Thymus (tissue), 11 donors: Measurements from ENCODE around the gene UNC5A. TPM values are rescaled to one million over a fixed set of nuclear protein-coding genes. Genes with fewer than 3 reads are reported as not detected.

Source experiments
- DNase-seq, 9 donors: peaks; one replicate each; pipeline ENCODE4 v3.0.0-alpha.2; 2013; ENCODE audit warnings: low spot score in 9 of 9, low read depth in 6 of 9, missing footprints in 1 of 9
- H3K27ac ChIP-seq, 2 donors: one replicate each; pipeline ENCODE4 v1.5.1; 2013; ENCODE audit warnings: control low read depth in 1 of 2, low read depth in 1 of 2, low read length in 1 of 2, mild to moderate bottlenecking in 1 of 2, moderate library complexity in 1 of 2
- H3K27me3 ChIP-seq, 2 donors: one replicate each; pipeline ENCODE4 v1.5.1; 2013; ENCODE audit warnings: low read length in 1 of 2; ENCODE audit not compliant: control insufficient read depth in 2 of 2, insufficient read depth in 1 of 2
- H3K36me3 ChIP-seq, 2 donors: one replicate each; pipeline ENCODE4 v1.5.1; 2013; ENCODE audit warnings: low read length in 1 of 2, mild to moderate bottlenecking in 1 of 2, moderate library complexity in 1 of 2; ENCODE audit not compliant: control insufficient read depth in 2 of 2, insufficient read depth in 2 of 2
- H3K4me1 ChIP-seq, 2 donors: one replicate each; pipeline ENCODE4 v1.5.1; 2013; ENCODE audit warnings: low read length in 2 of 2; ENCODE audit not compliant: control insufficient read depth in 2 of 2, insufficient read depth in 2 of 2
- H3K4me3 ChIP-seq, 2 donors: one replicate each; pipeline ENCODE4 v1.5.1; 2013; ENCODE audit warnings: low read length in 2 of 2, control low read depth in 1 of 2, mild to moderate bottlenecking in 1 of 2
- H3K9me3 ChIP-seq, 2 donors: one replicate each; pipeline ENCODE4 v1.5.1; 2013; ENCODE audit warnings: low read length in 1 of 2, mild to moderate bottlenecking in 1 of 2; ENCODE audit not compliant: control insufficient read depth in 2 of 2, insufficient read depth in 1 of 2
- WGBS: extraction: QIAGEN DNeasy Blood & Tissue Kit; methylation state at CpG from one replicate; pipeline ENCODE4 v1.1.7; 2013; 5-methylcytosine and 5-hydroxymethylcytosine counted together
- polyA plus RNA-seq: library from polyadenylated mRNA; stranded (reverse); fragments of 200-250 nt; gene quantifications from one replicate; pipeline ENCODE4 v1.2.3, GENCODE V29; 2013
- total RNA-seq: library from RNA; stranded (reverse); fragments of 120-200 nt; gene quantifications from one replicate; pipeline ENCODE4 v1.2.4, GENCODE V29; 2013
- donor health status: healthy.

UNC5A gene
- total and polyA plus RNA-seq, 2 donors = 0.28 to 0.30 TPM

DNA sequence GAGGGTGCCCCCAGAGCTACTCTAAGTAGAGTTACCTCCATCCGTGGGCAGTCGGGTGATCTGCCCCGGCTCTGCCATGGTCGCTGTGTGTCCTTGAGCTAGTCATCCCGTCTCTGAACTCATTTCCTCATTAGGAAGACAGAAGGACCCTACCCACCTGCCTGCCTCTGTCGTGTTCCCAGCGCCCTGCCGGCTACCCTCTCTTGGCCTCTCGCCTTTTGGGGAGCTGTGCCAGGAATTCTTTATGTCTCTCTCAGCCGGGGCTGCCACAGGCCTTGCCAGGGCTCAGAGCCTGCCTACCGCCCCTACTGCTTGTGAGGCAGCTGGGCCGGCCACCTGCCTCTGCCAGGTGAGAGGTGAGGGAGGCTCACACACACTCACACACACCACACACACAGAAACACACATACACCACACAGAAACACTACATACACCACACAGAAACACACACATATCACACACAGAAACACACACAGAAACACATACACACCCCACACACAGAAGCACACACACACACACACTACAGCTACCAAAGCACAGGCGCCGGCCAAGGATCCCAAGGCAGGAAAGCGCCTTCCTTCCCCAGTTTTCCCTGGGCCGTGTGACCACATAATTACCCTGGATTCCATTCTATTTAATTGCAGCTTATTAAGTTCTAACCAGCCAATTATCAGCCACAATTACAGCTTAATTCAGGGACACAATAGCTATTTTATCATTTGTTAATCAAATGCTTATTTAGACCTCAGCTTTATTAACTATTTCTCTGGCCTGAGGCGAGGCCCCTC, 41.7 kb downstream of the UNC5A start:
- no peak overlapping the region for H3K27ac ChIP-seq
- peaks cover 0 to 20% of the 10 kb centered on the region in 2 donors for H3K27me3 ChIP-seq

GRCh38 chr5:176853151-176853778, 42.9 kb downstream of the UNC5A start:
- H3K27me3 ChIP-seq = peaks cover 0 to 13% of the 10 kb centered on the region in 2 donors
- DNase-seq = no peak
- 83% methylated on average over 20 of the region's 20 CpGs for WGBS
- no peaks in the 10 kb centered on the region for H3K4me1 ChIP-seq
- H3K27ac ChIP-seq = no peak overlapping the region
- H3K4me3 ChIP-seq = no peak overlapping the region
- H3K9me3 ChIP-seq = no peaks in the 10 kb centered on the region
- H3K36me3 ChIP-seq = no peaks in the 10 kb centered on the region

More for the DNA sequence above, 41.7 kb downstream of the UNC5A start:
- no peaks in the 10 kb centered on the region for H3K4me1 ChIP-seq
- DNase-seq = no peak
- H3K9me3 ChIP-seq = no peaks in the 10 kb centered on the region
- no peaks in the 10 kb centered on the region for H3K36me3 ChIP-seq
- H3K4me3 ChIP-seq = no peak overlapping the region
- 87% methylated on average over 17 of the region's 17 CpGs for WGBS

DNA sequence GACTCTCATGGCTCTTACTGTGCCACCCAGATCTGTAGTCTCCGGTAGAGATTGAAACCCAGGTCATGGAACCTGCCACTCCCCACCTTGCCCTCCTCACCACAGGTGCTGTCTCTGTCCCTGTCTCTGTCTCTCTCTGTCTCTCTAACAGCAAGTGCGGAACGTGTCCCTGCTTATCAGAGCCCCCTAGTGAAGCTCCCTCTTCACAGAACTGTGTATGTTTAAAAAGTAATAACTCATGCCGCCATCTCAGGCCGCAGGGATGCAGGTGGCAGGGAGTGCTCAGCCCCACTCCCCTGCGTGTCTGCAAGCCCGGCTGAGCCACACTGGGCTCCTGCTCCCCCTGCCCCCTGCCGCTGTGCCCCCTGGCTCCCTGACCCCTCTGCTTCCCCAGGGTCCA, 43.8 kb downstream of the UNC5A start:
- no peak for DNase-seq
- H3K36me3 ChIP-seq = no peaks in the 10 kb centered on the region
- 68% methylated on average over 8 of the region's 8 CpGs for WGBS
- no peak overlapping the region for H3K27ac ChIP-seq
- H3K4me1 ChIP-seq = no peaks in the 10 kb centered on the region
- H3K4me3 ChIP-seq = no peak overlapping the region
- peaks cover 0 to 9% of the 10 kb centered on the region in 2 donors for H3K27me3 ChIP-seq
- no peaks in the 10 kb centered on the region for H3K9me3 ChIP-seq

GRCh38 chr5:176855598-176855997, 45.2 kb downstream of the UNC5A start:
- H3K4me3 ChIP-seq = no peak overlapping the region
- H3K4me1 ChIP-seq = no peaks in the 10 kb centered on the region
- H3K27ac ChIP-seq = no peak overlapping the region
- H3K27me3 ChIP-seq = peaks cover 0 to 6% of the 10 kb centered on the region in 2 donors
- DNase-seq = no peak
- no peaks in the 10 kb centered on the region for H3K36me3 ChIP-seq
- no peaks in the 10 kb centered on the region for H3K9me3 ChIP-seq
- 95% methylated on average over 18 of the region's 18 CpGs for WGBS

DNA sequence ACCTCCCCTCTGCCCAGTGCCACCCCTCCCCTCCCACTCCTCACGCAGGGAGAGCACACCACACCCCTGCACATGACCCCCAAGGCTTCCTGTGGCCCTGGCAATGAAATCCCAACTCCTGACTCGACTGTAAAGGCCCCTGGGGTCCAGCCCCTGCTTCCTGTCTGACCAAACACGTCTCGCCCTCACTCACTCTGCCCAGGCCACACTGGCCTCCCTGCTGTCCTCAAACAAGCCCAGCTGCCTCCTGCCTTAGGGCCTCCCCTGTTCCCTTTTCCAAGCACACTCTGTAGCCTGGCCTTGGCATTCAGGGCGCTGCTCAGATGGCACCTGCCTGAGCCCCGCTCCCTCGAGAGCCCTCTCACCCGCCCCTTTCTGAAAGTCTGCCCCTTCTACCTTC, 46.4 kb downstream of the UNC5A start:
- WGBS = 70% methylated on average over 8 of the region's 8 CpGs
- H3K4me3 ChIP-seq = no peak overlapping the region
- no peak overlapping the region for H3K27ac ChIP-seq

DNA sequence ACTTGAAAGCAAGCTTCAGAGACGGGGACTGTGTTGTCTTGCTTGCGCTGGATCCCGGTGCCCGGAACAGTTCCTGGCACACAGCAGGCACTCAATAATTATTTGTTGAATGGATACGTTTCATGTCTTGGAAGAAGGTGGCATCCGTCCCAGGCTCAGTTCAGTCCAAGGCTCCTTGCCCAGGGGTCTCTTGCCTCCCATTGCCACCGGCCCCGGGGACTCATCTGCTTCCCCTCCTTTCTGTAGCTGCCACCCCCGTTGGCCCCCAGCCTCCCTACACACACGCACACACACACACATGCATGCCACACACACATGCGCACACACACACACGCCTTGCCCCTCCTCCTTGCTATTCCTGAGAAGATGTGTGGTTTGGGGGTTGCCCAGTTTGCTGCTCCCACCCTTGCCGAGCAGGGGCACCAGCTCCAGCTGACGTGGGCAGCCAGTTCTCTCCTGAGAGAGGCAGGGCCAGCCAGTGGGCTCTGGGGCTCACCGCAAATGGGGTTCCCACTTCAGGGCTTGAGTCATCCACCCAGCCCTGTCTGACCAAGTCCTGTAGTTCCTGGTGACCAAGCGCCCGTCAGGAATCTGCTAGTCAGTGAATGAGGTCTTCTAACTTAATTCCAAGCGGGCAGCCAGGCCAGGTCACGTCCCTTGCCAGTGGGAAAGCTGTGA, 47.0 kb downstream of the UNC5A start:
- 82% methylated on average over 19 of the region's 19 CpGs for WGBS

More for the DNA sequence above, 46.4 kb downstream of the UNC5A start:
- Histone ChIP-seq H3K4me1 (no peaks in the 10 kb centered on the region), H3K9me3 (no peaks in the 10 kb centered on the region), H3K27me3 (peaks cover 0 to 12% of the 10 kb centered on the region in 2 donors), H3K36me3 (no peaks in the 10 kb centered on the region)
- DNase-seq = no peak

DNA sequence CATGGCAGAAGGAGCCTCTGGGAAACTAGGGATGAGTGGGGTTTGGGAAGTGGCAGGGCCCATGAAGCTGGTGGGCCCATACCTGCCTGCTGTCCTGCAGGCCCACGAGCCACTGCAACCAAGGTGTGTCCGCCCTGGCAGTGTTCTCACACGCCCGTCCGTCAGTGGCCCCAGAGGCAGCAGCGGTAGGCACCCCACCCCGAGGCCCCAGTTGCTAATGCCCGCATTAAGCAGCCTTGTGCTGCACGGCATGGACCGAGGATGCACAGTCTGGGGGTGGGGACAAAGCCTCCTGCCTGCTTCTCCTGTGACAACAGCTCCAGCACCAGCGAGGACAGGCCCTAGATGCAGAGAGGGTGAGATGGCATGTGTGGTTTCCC, 47.5 kb downstream of the UNC5A start:
- Histone ChIP-seq H3K4me3 (no peak overlapping the region), H3K4me1 (no peaks in the 10 kb centered on the region), H3K9me3 (no peaks in the 10 kb centered on the region), H3K27me3 (peaks cover 3 to 19% of the 10 kb centered on the region in 2 donors), H3K27ac (no peak overlapping the region), H3K36me3 (no peaks in the 10 kb centered on the region)
- no peak for DNase-seq
- WGBS = 83% methylated on average over 11 of the region's 11 CpGs

More for the DNA sequence above, 47.0 kb downstream of the UNC5A start:
- H3K4me3 ChIP-seq = no peak overlapping the region
- no peaks in the 10 kb centered on the region for H3K9me3 ChIP-seq
- H3K27me3 ChIP-seq = peaks cover under 1 to 18% of the 10 kb centered on the region in 2 donors
- H3K36me3 ChIP-seq = no peaks in the 10 kb centered on the region
- DNase-seq = no peak
- H3K4me1 ChIP-seq = no peaks in the 10 kb centered on the region
- no peak overlapping the region for H3K27ac ChIP-seq

GRCh38 chr5:176859916-176860315, 49.6 kb downstream of the UNC5A start:
- DNase-seq = no peak
- Histone ChIP-seq H3K36me3 (no peaks in the 10 kb centered on the region), H3K9me3 (no peaks in the 10 kb centered on the region), H3K27ac (no peak overlapping the region), H3K27me3 (peaks cover 5 to 38% of the 10 kb centered on the region in 2 donors), H3K4me1 (no peaks in the 10 kb centered on the region), H3K4me3 (no peak overlapping the region)
- 73% methylated on average over 10 of the region's 10 CpGs for WGBS

DNA sequence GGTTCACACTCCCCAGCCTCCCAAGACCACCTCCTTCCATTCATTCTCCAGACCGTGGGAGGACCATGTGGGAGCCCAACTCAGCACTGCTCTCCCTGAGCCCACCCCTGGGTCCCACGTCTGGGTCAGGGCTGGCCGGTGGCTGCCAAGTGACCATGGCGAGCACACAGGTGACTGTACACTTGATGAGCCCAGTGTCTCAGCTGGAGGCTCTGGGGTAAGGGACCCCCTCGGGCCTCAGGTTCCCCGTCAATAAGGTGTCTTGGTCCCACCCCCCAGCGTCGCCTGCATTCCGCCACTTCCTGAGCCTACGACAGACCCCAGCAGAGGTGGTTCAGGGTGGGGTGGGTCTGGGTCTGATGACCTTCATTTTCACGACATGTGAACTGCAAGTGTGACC, 50.0 kb downstream of the UNC5A start:
- 87% methylated on average over 11 of the region's 11 CpGs for WGBS
- H3K27me3 ChIP-seq = peaks cover 6 to 43% of the 10 kb centered on the region in 2 donors
- H3K36me3 ChIP-seq = no peaks in the 10 kb centered on the region
- no peaks in the 10 kb centered on the region for H3K4me1 ChIP-seq
- no peak for DNase-seq
- no peak overlapping the region for H3K4me3 ChIP-seq
- H3K9me3 ChIP-seq = no peaks in the 10 kb centered on the region
- no peak overlapping the region for H3K27ac ChIP-seq
